Measurements from ENCODE around the gene ETV4.

The ETV4 gene

DNA sequence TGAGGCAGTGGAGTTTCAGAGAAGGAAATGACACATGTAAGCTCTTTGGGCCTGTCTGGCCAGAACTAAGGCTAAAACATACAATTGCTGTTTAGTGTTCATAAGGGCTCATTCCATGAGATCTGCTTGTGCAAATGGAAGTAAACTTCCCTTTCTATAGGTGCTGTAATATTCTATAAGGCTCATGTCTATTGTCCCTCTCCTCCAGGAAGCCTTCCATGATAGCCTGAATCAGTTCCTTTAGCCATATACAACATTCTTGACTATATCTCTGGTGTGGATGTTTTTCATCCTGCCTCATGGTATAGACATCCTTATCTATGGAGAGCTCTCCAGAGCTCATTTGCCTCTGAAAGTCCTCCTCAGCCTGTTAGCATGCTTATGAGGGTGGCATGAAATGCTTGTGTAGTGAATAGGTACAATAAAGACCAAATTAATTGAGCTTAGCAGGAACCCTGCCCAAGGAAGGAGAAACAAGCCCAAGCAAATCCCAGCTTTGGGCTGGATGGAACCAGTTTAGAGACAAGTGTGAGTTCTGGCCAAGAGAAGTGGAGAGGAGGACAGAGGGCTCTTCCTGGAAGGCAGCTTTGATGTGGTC is 1.6 kb upstream of the ETV4 start:
- TF ChIP-seq EZH2phosphoT487 (conservative IDR thresholded peaks at IDR 0.05; ENCODE audit: low read length): no peak
- TF ChIP-seq, protein P1, sequence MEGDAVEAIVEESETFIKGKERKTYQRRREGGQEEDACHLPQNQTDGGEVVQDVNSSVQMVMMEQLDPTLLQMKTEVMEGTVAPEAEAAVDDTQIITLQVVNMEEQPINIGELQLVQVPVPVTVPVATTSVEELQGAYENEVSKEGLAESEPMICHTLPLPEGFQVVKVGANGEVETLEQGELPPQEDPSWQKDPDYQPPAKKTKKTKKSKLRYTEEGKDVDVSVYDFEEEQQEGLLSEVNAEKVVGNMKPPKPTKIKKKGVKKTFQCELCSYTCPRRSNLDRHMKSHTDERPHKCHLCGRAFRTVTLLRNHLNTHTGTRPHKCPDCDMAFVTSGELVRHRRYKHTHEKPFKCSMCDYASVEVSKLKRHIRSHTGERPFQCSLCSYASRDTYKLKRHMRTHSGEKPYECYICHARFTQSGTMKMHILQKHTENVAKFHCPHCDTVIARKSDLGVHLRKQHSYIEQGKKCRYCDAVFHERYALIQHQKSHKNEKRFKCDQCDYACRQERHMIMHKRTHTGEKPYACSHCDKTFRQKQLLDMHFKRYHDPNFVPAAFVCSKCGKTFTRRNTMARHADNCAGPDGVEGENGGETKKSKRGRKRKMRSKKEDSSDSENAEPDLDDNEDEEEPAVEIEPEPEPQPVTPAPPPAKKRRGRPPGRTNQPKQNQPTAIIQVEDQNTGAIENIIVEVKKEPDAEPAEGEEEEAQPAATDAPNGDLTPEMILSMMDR (IDR thresholded peaks at IDR 0.05; ENCODE audit: insufficient read depth, low read length, poor library complexity, severe bottlenecking): no peak

GRCh38 chr17:43547189-43547550 is 1.0 kb upstream of the ETV4 start:
- H3K9ac ChIP-seq (ENCODE audit: low read length): no peak overlapping the region

More for the DNA sequence above, 1.6 kb upstream of the ETV4 start:
- Histone ChIP-seq H3K4me3 (ENCODE audit: insufficient read depth, low read length, poor library complexity, severe bottlenecking) (no peak overlapping the region), H3F3A (ENCODE audit: insufficient read depth) (no peaks in the 10 kb centered on the region), H2AFZ (ENCODE audit: low read depth, low read length, severe bottlenecking) (no peak overlapping the region), H3K9me3 (ENCODE audit: insufficient read depth, low read length) (no peaks in the 10 kb centered on the region), H3K27ac (ENCODE audit: low read depth, low read length) (no peak overlapping the region), H3K4me2 (ENCODE audit: low read depth, low read length, poor library complexity, severe bottlenecking) (no peak overlapping the region), H3K9me2 (replicated peaks; ENCODE audit: insufficient read depth, low read length) (no peaks in the 10 kb centered on the region), H4K20me1 (ENCODE audit: low read depth, low read length) (no peaks in the 10 kb centered on the region), H3K36me3 (ENCODE audit: low read length) (no peaks in the 10 kb centered on the region), H3K79me2 (ENCODE audit: insufficient read depth, low read length) (no peaks in the 10 kb centered on the region), H3K9ac (ENCODE audit: low read length) (no peak overlapping the region), H3K27me3 (ENCODE audit: low read length) (no peaks in the 10 kb centered on the region)

GRCh38 chr17:43545383-43545632 is 832 bp downstream of the ETV4 start:
- H3K4me2 ChIP-seq (ENCODE audit: low read depth, low read length, poor library complexity, severe bottlenecking): peak overlapping the region; percentile 75
- H3K27me3 ChIP-seq (ENCODE audit: low read length): no peaks in the 10 kb centered on the region
- peak overlapping the region; percentile 59 for H3K4me3 ChIP-seq (ENCODE audit: insufficient read depth, low read length, poor library complexity, severe bottlenecking)
- no peaks in the 10 kb centered on the region for H3K79me2 ChIP-seq (ENCODE audit: insufficient read depth, low read length)
- H3K9ac ChIP-seq (ENCODE audit: low read length): peak overlapping the region; percentile 55
- H3F3A ChIP-seq (ENCODE audit: insufficient read depth): no peaks in the 10 kb centered on the region
- no peaks in the 10 kb centered on the region for H3K36me3 ChIP-seq (ENCODE audit: low read length)
- H3K9me2 ChIP-seq (replicated peaks; ENCODE audit: insufficient read depth, low read length): no peaks in the 10 kb centered on the region
- TF ChIP-seq, protein P1 (IDR thresholded peaks at IDR 0.05; ENCODE audit: insufficient read depth, low read length, poor library complexity, severe bottlenecking): no peak
- no peak for TF ChIP-seq EZH2phosphoT487 (conservative IDR thresholded peaks at IDR 0.05; ENCODE audit: low read length)
- no peak overlapping the region for H3K27ac ChIP-seq (ENCODE audit: low read depth, low read length)
- no peaks in the 10 kb centered on the region for H3K9me3 ChIP-seq (ENCODE audit: insufficient read depth, low read length)
- peak overlapping the region; percentile 33 for H2AFZ ChIP-seq (ENCODE audit: low read depth, low read length, severe bottlenecking)
- H4K20me1 ChIP-seq (ENCODE audit: low read depth, low read length): no peaks in the 10 kb centered on the region

More at GRCh38 chr17:43547189-43547550, 1.0 kb upstream of the ETV4 start:
- no peaks in the 10 kb centered on the region for H3K27me3 ChIP-seq (ENCODE audit: low read length)
- no peak overlapping the region for H3K4me3 ChIP-seq (ENCODE audit: insufficient read depth, low read length, poor library complexity, severe bottlenecking)
- H3K79me2 ChIP-seq (ENCODE audit: insufficient read depth, low read length): no peaks in the 10 kb centered on the region
- H3K9me2 ChIP-seq (replicated peaks; ENCODE audit: insufficient read depth, low read length): no peaks in the 10 kb centered on the region
- H3K9me3 ChIP-seq (ENCODE audit: insufficient read depth, low read length): no peaks in the 10 kb centered on the region
- H3K4me2 ChIP-seq (ENCODE audit: low read depth, low read length, poor library complexity, severe bottlenecking): peak overlapping the region; percentile 75
- TF ChIP-seq EZH2phosphoT487 (conservative IDR thresholded peaks at IDR 0.05; ENCODE audit: low read length): no peak
- TF ChIP-seq, protein P1 (IDR thresholded peaks at IDR 0.05; ENCODE audit: insufficient read depth, low read length, poor library complexity, severe bottlenecking): no peak
- no peak overlapping the region for H2AFZ ChIP-seq (ENCODE audit: low read depth, low read length, severe bottlenecking)
- no peaks in the 10 kb centered on the region for H4K20me1 ChIP-seq (ENCODE audit: low read depth, low read length)
- H3K36me3 ChIP-seq (ENCODE audit: low read length): no peaks in the 10 kb centered on the region
- H3F3A ChIP-seq (ENCODE audit: insufficient read depth): no peaks in the 10 kb centered on the region
- no peak overlapping the region for H3K27ac ChIP-seq (ENCODE audit: low read depth, low read length)

Data from SU-DHL-6 (cell line).